Neural cell (in vitro differentiated cells): ENCODE measurements around the gene SGCD.

Experiments
- CTCF ChIP-seq: fragments of 450-650 bp; IDR thresholded peaks from 2 replicates; pipeline ENCODE4 v1.5.1; 2014; ENCODE audit warnings: antibody characterized with exemption, mild to moderate bottlenecking, moderate library complexity; ENCODE audit not compliant: poor library complexity, severe bottlenecking
- EP300 ChIP-seq: fragments of 450-650 bp; conservative IDR thresholded peaks from 2 replicates; pipeline ENCODE4 v1.6.1; 2014; ENCODE audit warnings: antibody characterized with exemption, mild to moderate bottlenecking, moderate library complexity; ENCODE audit not compliant: poor library complexity, severe bottlenecking
- EZH2 ChIP-seq: fragments of 200-600, 300-800 bp; shearing (Covaris generic), sonication (generic); IDR thresholded peaks from 2 replicates; pipeline ENCODE4 v1.6.1; 2014; ENCODE audit warnings: antibody characterized with exemption, low read length, borderline replicate concordance, mild to moderate bottlenecking; ENCODE audit not compliant: insufficient read depth, poor library complexity, severe bottlenecking
- POLR2AphosphoS5 ChIP-seq: IDR thresholded peaks from 2 replicates; pipeline ENCODE4 v1.6.1; 2012
- SMC3 ChIP-seq: fragments of 450-650 bp; conservative IDR thresholded peaks from 2 replicates; pipeline ENCODE4 v1.6.1; 2014; ENCODE audit warnings: antibody characterized with exemption, mild to moderate bottlenecking, moderate library complexity; ENCODE audit not compliant: poor library complexity
- TAF1 ChIP-seq: IDR thresholded peaks from 2 replicates; pipeline ENCODE4 v1.6.1; 2012; ENCODE audit warnings: low read depth
- TF ChIP-seq, protein P1 (sequence below): IDR thresholded peaks from 2 replicates; pipeline ENCODE4 v1.6.1; 2012; ENCODE audit warnings: borderline replicate concordance

DNA sequence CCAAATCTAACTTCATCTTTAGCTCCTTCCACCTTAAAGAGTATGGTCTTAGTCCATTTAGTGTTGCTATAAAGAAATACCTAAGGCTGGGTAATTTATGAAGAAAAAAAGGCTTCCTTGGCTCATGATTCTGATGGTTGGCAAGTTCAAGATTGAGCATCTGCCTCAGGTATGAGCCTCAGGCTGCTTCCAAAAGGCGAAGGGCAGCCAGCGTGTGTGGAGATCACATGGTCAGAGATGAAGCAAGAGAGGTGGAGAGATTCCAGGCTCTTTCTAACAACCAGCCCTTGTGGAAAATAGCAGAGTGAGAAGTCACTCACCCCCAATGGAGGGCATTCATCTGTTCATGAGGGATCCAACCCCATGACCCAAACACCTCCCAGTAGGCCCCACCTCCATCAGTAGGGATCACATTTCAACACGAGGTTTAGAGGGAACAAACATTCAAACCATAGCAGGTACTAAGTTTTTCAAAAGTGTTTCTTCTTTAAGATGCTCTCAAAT lies 225.9 kb downstream of the SGCD start:
- TF ChIP-seq EZH2 (no peak), CTCF (no peak), SMC3 (no peak), POLR2AphosphoS5 (no peak), TAF1 (no peak), EP300 (no peak)
- TF ChIP-seq, protein P1, sequence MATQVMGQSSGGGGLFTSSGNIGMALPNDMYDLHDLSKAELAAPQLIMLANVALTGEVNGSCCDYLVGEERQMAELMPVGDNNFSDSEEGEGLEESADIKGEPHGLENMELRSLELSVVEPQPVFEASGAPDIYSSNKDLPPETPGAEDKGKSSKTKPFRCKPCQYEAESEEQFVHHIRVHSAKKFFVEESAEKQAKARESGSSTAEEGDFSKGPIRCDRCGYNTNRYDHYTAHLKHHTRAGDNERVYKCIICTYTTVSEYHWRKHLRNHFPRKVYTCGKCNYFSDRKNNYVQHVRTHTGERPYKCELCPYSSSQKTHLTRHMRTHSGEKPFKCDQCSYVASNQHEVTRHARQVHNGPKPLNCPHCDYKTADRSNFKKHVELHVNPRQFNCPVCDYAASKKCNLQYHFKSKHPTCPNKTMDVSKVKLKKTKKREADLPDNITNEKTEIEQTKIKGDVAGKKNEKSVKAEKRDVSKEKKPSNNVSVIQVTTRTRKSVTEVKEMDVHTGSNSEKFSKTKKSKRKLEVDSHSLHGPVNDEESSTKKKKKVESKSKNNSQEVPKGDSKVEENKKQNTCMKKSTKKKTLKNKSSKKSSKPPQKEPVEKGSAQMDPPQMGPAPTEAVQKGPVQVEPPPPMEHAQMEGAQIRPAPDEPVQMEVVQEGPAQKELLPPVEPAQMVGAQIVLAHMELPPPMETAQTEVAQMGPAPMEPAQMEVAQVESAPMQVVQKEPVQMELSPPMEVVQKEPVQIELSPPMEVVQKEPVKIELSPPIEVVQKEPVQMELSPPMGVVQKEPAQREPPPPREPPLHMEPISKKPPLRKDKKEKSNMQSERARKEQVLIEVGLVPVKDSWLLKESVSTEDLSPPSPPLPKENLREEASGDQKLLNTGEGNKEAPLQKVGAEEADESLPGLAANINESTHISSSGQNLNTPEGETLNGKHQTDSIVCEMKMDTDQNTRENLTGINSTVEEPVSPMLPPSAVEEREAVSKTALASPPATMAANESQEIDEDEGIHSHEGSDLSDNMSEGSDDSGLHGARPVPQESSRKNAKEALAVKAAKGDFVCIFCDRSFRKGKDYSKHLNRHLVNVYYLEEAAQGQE = no peak
